HEK293 (cell line): ENCODE results near the gene MYOG.
A peak's percentile ranks its signal among the peaks of the same experiment; 100 is the strongest.

Experiments used
- CTCF ChIA-PET: fragments of 350-600 bp; formaldehyde crosslinking; extraction: SDS; loops from one replicate; lab custom pipeline; 2021; ENCODE audit warnings: antibody characterized with exemption; lab: Yijun Ruan, JAX
- POLR2A ChIA-PET: fragments of 300-600 bp; formaldehyde crosslinking; extraction: SDS; loops from one replicate; lab custom pipeline; 2020; ENCODE audit warnings: antibody characterized with exemption, inconsistent platforms; lab: Yijun Ruan, JAX
- H3K27ac ChIP-seq: fragments of 200-500 bp; sonication (Bioruptor generic); 2 replicates; pipeline ENCODE4 v1.5.1; 2014; ENCODE audit warnings: low read depth, low read length, control low read depth, inconsistent platforms; ENCODE audit errors: extremely low read depth
- H3K36me3 ChIP-seq, 2 experiments: fragments of 200-500 bp in 1 of 2; sonication (Bioruptor generic) in 1 of 2; 1 replicate in 1 of 2; 2 replicates in 1 of 2; pipeline ENCODE4 v1.5.1; 2014 to 2017; ENCODE audit warnings: inconsistent platforms in 2 of 2, low read length in 2 of 2; ENCODE audit not compliant: control insufficient read depth in 2 of 2, insufficient read depth in 1 of 2
- H3K4me1 ChIP-seq: fragments of 200-500 bp; sonication (Bioruptor generic); 2 replicates; pipeline ENCODE4 v1.5.1; 2014; ENCODE audit warnings: mild to moderate bottlenecking, low read length, inconsistent platforms; ENCODE audit not compliant: control insufficient read depth, insufficient read depth
- H3K4me3 ChIP-seq: 2 replicates; pipeline ENCODE4 v1.5.1; 2011; ENCODE audit warnings: low read depth, mild to moderate bottlenecking, control low read depth, low read length, moderate library complexity
- H3K9me3 ChIP-seq: fragments of 200-500 bp; sonication (Bioruptor generic); 2 replicates; pipeline ENCODE4 v1.5.1; 2014; ENCODE audit warnings: low read depth, low read length, inconsistent platforms; ENCODE audit not compliant: control insufficient read depth, insufficient read depth
- BCL11A ChIP-seq: fragments of 450-650 bp; formaldehyde crosslinking; IDR thresholded peaks from 2 replicates; pipeline ENCODE4 v1.5.1; 2016; ENCODE audit warnings: low read depth, missing biosample characterization, missing genetic modification characterization
- MYNN ChIP-seq: fragments of 450-650 bp; formaldehyde crosslinking; IDR thresholded peaks from 2 replicates; pipeline ENCODE4 v1.5.1; 2016; ENCODE audit warnings: missing biosample characterization, missing genetic modification characterization, borderline replicate concordance
- ZNF239 ChIP-seq: fragments of 450-650 bp; formaldehyde crosslinking; IDR thresholded peaks from 2 replicates; pipeline ENCODE4 v1.5.1; 2016; ENCODE audit warnings: missing biosample characterization, missing genetic modification characterization
- ZNF335 ChIP-seq: fragments of 450-650 bp; formaldehyde crosslinking; conservative IDR thresholded peaks from 2 replicates; pipeline ENCODE4 v1.5.1; 2016; ENCODE audit warnings: missing biosample characterization, missing genetic modification characterization
- ZNF416 ChIP-seq: fragments of 450-650 bp; formaldehyde crosslinking; IDR thresholded peaks from 2 replicates; pipeline ENCODE4 v1.5.1; 2016; ENCODE audit warnings: missing biosample characterization, missing genetic modification characterization
- ZNF473 ChIP-seq: fragments of 450-650 bp; formaldehyde crosslinking; IDR thresholded peaks from 2 replicates; pipeline ENCODE4 v1.5.1; 2017; ENCODE audit warnings: missing biosample characterization, missing genetic modification characterization
- ZNF561 ChIP-seq: fragments of 450-650 bp; IDR thresholded peaks from 2 replicates; pipeline ENCODE4 v1.5.1; 2018; ENCODE audit warnings: missing biosample characterization, missing genetic modification characterization, borderline replicate concordance
- ZNF571 ChIP-seq: fragments of 450-650 bp; formaldehyde crosslinking; IDR thresholded peaks from 2 replicates; pipeline ENCODE4 v1.5.0; 2017; ENCODE audit warnings: missing biosample characterization, missing genetic modification characterization
- ZNF621 ChIP-seq: fragments of 450-650 bp; formaldehyde crosslinking; IDR thresholded peaks from 2 replicates; pipeline ENCODE4 v1.5.1; 2017; ENCODE audit warnings: missing biosample characterization, missing genetic modification characterization
- ZNF747 ChIP-seq: fragments of 450-650 bp; formaldehyde crosslinking; IDR thresholded peaks from 2 replicates; pipeline ENCODE4 v1.5.1; 2016; ENCODE audit warnings: missing biosample characterization, missing genetic modification characterization
- ZNF785 ChIP-seq: fragments of 450-650 bp; formaldehyde crosslinking; IDR thresholded peaks from 2 replicates; pipeline ENCODE4 v1.5.1; 2016; ENCODE audit warnings: missing biosample characterization, missing genetic modification characterization
- ZNF837 ChIP-seq: fragments of 450-650 bp; formaldehyde crosslinking; IDR thresholded peaks from 2 replicates; pipeline ENCODE4 v1.5.1; 2016; ENCODE audit warnings: missing biosample characterization, missing genetic modification characterization
- TF ChIP-seq, protein P1 (sequence below): fragments of 450-650 bp; formaldehyde crosslinking; IDR thresholded peaks from 2 replicates; pipeline ENCODE4 v1.5.1; 2016; ENCODE audit warnings: missing biosample characterization, missing genetic modification characterization
- TF ChIP-seq, protein P2 (sequence below): fragments of 450-650 bp; formaldehyde crosslinking; IDR thresholded peaks from 2 replicates; pipeline ENCODE4 v1.5.1; 2016; ENCODE audit warnings: missing biosample characterization, missing genetic modification characterization
- TF ChIP-seq, protein P3 (sequence below): fragments of 450-650 bp; formaldehyde crosslinking; IDR thresholded peaks from 2 replicates; pipeline ENCODE4 v1.5.1; 2017; ENCODE audit warnings: missing biosample characterization, missing genetic modification characterization
- TF ChIP-seq, protein P4 (sequence below): fragments of 450-650 bp; formaldehyde crosslinking; IDR thresholded peaks from 2 replicates; pipeline ENCODE4 v1.5.1; 2017; ENCODE audit warnings: missing biosample characterization, missing genetic modification characterization
- TF ChIP-seq, protein P5 (sequence below): fragments of 450-650 bp; formaldehyde crosslinking; IDR thresholded peaks from 2 replicates; pipeline ENCODE4 v1.5.1; 2016; ENCODE audit warnings: missing biosample characterization, missing genetic modification characterization, borderline replicate concordance

MYOG gene

DNA sequence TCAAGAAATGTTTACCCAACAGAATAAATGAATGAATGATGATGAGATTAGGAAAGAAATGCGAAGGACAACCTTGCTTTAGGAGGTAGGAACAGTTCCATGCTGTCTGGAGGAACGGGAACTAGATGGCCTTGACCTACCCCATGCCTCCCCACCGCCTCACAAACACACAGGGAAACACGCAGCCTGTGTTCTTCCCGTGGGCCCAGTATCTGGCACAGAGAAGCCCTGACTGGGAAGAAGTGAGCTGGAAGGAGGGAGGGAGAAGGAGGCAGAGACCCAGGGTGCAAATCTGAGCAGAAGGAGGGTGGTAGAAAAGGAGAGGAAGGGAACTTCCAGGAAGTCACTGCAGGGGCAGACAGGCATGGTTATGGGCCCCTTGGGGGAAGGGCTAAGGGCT lies 38.2 kb upstream of the MYOG start:
- Histone ChIP-seq H3K4me1 (no peaks in the 10 kb centered on the region), H3K9me3 (no peaks in the 10 kb centered on the region), H3K4me3 (no peak overlapping the region), H3K36me3 (no peaks in the 10 kb centered on the region), H3K27ac (no peak overlapping the region)
- ChIA-PET CTCF (interaction anchor here (1.2 to 9.1 kb wide), 4 partner anchors 48 to 144 kb away, joined by 4 to 70 read pairs (median 7); no protein-coding TSS in a partner anchor), POLR2A (no interaction called here)
- peak; percentile 25; the same call in 1 of the 2 replicates for TF ChIP-seq ZNF335 (tag by site-specific recombination)
- TF ChIP-seq ZNF747 (tag by site-specific recombination): no peak
- no peak for TF ChIP-seq ZNF837
- TF ChIP-seq, protein P1, sequence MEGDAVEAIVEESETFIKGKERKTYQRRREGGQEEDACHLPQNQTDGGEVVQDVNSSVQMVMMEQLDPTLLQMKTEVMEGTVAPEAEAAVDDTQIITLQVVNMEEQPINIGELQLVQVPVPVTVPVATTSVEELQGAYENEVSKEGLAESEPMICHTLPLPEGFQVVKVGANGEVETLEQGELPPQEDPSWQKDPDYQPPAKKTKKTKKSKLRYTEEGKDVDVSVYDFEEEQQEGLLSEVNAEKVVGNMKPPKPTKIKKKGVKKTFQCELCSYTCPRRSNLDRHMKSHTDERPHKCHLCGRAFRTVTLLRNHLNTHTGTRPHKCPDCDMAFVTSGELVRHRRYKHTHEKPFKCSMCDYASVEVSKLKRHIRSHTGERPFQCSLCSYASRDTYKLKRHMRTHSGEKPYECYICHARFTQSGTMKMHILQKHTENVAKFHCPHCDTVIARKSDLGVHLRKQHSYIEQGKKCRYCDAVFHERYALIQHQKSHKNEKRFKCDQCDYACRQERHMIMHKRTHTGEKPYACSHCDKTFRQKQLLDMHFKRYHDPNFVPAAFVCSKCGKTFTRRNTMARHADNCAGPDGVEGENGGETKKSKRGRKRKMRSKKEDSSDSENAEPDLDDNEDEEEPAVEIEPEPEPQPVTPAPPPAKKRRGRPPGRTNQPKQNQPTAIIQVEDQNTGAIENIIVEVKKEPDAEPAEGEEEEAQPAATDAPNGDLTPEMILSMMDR: no peak

DNA sequence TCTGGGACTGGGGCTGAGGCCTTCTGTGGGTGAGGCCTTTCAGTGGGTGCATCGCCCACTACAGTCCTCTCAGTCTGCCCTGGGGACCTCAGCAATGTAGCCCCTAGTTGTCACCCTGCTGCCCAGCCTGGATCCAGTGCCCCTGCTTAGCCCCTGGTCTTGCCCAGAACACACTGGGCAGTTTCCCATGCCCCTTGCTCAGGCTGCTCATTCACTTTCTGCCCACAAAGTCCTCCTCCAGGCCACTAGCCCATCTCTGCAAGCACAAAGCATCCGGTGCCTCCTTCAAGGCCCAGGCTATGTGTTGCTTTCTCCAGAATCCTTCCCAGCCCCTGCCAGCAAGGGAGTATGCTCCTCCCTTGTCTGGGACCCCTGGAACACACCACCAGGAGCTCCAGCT lies 36.3 kb upstream of the MYOG start:
- H3K27ac ChIP-seq: no peak overlapping the region
- H3K9me3 ChIP-seq: no peaks in the 10 kb centered on the region
- no peak overlapping the region for H3K4me3 ChIP-seq
- H3K36me3 ChIP-seq: no peaks in the 10 kb centered on the region
- no peak for TF ChIP-seq ZNF561
- TF ChIP-seq BCL11A (tag by site-specific recombination): no peak
- no peak for TF ChIP-seq ZNF239 (tag by site-specific recombination)
- TF ChIP-seq ZNF416: no peak
- TF ChIP-seq MYNN (tag by site-specific recombination): no peak
- no peak for TF ChIP-seq ZNF621 (tag by site-specific recombination)
- ChIA-PET POLR2A (no interaction called here), CTCF (interaction anchor here (2.2 to 13.6 kb wide), 4 partner anchors 50 to 145 kb away, joined by 5 to 226 read pairs (median 40); no protein-coding TSS in a partner anchor)
- H3K4me1 ChIP-seq: no peaks in the 10 kb centered on the region

DNA sequence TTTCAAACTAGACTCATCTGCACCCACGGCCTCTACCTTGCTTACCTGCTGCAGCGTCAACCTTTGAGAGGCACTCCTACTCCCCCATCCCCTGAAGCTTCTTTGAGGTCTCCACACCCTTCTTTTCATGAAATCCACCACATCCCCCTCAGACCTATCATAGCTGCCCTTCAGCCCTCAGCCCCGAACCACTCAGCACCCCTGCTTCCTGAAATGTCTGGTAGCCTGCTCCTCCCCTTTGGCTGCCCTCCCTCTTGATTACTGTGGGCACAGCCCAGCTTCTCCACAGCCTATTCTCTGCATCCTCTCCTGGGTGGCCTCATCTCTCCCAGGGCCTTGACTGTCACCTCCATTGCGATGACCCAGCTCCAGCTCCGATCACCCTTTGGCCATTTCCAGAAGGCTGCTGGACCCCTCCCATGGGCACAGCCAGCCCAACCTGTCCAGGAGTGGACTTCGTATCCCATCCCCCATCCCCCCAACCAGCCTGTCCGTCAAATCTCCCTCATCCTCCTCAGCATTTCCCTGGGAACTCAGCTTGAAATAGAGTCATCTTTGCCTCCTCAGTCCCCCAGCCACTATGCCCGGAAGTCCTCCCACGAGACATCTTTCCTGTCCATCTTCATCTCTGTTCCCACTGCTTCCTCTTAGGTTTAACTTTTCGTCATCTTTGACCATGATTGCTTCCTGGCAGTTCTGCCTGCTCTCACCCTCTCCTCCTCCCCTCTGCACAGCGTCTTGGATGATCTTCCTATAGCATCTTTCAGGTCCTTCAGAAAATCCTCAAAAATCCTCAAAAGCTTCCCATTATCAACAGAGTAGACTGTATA lies 35.6 kb upstream of the MYOG start:
- Histone ChIP-seq H3K4me1 (no peaks in the 10 kb centered on the region), H3K36me3 (no peaks in the 10 kb centered on the region), H3K27ac (no peak overlapping the region), H3K4me3 (no peak overlapping the region), H3K9me3 (no peaks in the 10 kb centered on the region)
- CTCF ChIA-PET: interaction anchor here (0.9 to 13.6 kb wide), 7 partner anchors 9 to 148 kb away, joined by 4 to 226 read pairs (median 5); no protein-coding TSS in a partner anchor
- POLR2A ChIA-PET: no interaction called here
- TF ChIP-seq ZNF785 (tag by site-specific recombination) (no peak), ZNF571 (no peak), ZNF473 (tag by site-specific recombination) (no peak)
- TF ChIP-seq, protein P2, sequence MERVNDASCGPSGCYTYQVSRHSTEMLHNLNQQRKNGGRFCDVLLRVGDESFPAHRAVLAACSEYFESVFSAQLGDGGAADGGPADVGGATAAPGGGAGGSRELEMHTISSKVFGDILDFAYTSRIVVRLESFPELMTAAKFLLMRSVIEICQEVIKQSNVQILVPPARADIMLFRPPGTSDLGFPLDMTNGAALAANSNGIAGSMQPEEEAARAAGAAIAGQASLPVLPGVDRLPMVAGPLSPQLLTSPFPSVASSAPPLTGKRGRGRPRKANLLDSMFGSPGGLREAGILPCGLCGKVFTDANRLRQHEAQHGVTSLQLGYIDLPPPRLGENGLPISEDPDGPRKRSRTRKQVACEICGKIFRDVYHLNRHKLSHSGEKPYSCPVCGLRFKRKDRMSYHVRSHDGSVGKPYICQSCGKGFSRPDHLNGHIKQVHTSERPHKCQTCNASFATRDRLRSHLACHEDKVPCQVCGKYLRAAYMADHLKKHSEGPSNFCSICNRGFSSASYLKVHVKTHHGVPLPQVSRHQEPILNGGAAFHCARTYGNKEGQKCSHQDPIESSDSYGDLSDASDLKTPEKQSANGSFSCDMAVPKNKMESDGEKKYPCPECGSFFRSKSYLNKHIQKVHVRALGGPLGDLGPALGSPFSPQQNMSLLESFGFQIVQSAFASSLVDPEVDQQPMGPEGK (tag by site-specific recombination): no peak
- TF ChIP-seq, protein P3, sequence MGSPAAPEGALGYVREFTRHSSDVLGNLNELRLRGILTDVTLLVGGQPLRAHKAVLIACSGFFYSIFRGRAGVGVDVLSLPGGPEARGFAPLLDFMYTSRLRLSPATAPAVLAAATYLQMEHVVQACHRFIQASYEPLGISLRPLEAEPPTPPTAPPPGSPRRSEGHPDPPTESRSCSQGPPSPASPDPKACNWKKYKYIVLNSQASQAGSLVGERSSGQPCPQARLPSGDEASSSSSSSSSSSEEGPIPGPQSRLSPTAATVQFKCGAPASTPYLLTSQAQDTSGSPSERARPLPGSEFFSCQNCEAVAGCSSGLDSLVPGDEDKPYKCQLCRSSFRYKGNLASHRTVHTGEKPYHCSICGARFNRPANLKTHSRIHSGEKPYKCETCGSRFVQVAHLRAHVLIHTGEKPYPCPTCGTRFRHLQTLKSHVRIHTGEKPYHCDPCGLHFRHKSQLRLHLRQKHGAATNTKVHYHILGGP (tag by site-specific recombination): no peak
- TF ChIP-seq, protein P4, sequence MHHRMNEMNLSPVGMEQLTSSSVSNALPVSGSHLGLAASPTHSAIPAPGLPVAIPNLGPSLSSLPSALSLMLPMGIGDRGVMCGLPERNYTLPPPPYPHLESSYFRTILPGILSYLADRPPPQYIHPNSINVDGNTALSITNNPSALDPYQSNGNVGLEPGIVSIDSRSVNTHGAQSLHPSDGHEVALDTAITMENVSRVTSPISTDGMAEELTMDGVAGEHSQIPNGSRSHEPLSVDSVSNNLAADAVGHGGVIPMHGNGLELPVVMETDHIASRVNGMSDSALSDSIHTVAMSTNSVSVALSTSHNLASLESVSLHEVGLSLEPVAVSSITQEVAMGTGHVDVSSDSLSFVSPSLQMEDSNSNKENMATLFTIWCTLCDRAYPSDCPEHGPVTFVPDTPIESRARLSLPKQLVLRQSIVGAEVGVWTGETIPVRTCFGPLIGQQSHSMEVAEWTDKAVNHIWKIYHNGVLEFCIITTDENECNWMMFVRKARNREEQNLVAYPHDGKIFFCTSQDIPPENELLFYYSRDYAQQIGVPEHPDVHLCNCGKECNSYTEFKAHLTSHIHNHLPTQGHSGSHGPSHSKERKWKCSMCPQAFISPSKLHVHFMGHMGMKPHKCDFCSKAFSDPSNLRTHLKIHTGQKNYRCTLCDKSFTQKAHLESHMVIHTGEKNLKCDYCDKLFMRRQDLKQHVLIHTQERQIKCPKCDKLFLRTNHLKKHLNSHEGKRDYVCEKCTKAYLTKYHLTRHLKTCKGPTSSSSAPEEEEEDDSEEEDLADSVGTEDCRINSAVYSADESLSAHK (tag by site-specific recombination): no peak
- TF ChIP-seq, protein P5, sequence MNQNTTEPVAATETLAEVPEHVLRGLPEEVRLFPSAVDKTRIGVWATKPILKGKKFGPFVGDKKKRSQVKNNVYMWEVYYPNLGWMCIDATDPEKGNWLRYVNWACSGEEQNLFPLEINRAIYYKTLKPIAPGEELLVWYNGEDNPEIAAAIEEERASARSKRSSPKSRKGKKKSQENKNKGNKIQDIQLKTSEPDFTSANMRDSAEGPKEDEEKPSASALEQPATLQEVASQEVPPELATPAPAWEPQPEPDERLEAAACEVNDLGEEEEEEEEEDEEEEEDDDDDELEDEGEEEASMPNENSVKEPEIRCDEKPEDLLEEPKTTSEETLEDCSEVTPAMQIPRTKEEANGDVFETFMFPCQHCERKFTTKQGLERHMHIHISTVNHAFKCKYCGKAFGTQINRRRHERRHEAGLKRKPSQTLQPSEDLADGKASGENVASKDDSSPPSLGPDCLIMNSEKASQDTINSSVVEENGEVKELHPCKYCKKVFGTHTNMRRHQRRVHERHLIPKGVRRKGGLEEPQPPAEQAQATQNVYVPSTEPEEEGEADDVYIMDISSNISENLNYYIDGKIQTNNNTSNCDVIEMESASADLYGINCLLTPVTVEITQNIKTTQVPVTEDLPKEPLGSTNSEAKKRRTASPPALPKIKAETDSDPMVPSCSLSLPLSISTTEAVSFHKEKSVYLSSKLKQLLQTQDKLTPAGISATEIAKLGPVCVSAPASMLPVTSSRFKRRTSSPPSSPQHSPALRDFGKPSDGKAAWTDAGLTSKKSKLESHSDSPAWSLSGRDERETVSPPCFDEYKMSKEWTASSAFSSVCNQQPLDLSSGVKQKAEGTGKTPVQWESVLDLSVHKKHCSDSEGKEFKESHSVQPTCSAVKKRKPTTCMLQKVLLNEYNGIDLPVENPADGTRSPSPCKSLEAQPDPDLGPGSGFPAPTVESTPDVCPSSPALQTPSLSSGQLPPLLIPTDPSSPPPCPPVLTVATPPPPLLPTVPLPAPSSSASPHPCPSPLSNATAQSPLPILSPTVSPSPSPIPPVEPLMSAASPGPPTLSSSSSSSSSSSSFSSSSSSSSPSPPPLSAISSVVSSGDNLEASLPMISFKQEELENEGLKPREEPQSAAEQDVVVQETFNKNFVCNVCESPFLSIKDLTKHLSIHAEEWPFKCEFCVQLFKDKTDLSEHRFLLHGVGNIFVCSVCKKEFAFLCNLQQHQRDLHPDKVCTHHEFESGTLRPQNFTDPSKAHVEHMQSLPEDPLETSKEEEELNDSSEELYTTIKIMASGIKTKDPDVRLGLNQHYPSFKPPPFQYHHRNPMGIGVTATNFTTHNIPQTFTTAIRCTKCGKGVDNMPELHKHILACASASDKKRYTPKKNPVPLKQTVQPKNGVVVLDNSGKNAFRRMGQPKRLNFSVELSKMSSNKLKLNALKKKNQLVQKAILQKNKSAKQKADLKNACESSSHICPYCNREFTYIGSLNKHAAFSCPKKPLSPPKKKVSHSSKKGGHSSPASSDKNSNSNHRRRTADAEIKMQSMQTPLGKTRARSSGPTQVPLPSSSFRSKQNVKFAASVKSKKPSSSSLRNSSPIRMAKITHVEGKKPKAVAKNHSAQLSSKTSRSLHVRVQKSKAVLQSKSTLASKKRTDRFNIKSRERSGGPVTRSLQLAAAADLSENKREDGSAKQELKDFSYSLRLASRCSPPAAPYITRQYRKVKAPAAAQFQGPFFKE (tag by site-specific recombination): no peak
